ENCODE data around the gene TMEM39B.
"Not testable (repeated sequence)": the region's sequence is repeated elsewhere in the genome, so short reads cannot be mapped to it uniquely, and the experiment has no call there.

The TMEM39B gene

DNA sequence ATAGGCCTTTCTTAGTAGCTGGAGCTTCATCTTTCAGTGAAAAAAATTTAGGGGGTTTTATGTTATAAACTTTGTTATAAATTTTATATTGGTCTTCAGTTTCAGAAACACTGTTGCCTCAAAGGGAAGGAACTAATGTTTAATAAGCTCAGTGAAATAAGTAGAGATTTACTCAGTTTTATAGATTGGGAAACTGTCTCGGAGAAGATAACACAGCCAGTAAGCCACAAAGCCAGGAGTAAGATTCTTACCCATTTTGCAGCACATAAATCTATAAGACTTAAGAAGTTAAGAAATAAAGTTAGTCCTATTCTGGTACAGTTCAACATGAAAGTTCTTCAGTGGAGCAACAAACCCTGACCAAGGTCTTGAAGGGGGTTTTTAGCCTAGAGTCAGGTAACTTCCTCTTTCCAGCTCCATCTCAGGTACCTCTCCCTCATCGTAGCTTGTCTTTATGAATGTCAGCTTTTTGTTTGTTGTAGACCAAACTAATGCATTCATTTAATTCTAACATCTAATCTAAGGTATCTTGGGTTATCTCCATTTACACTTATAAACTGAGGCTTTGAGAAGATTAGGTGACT, 38.4 kb downstream of the TMEM39B start:
- in situ Hi-C loops (cut with MboI; ENCODE audit: low sequenced_read_pairs) = no loop called here

DNA sequence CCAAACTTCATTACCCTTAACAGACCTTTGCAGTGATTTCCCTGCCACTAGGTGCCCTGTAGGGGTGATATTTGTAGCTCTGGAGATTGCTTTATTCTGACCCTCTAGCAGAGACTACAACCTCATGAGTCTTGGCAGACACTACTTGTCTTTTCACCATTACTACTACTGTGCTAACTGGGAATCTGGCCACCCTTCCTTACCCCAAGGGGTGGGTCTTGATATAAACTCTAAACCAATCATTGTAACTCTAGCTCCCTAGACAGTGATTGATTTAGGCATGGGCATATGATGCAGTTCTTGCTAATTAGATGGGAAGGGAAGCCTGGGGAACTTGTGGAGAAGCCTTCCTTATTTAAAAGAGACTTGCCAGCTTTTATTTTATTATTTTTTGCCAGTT, 39.0 kb downstream of the TMEM39B start:
- in situ Hi-C loops (cut with MboI; ENCODE audit: low sequenced_read_pairs) = no loop called here

GRCh38 chr1:32112806-32113375, 40.2 kb downstream of the TMEM39B start:
- in situ Hi-C loops (cut with MboI; ENCODE audit: low sequenced_read_pairs) = no loop called here

GRCh38 chr1:32113436-32113835, 40.7 kb downstream of the TMEM39B start:
- in situ Hi-C loops (cut with MboI; ENCODE audit: low sequenced_read_pairs) = not testable (repeated sequence)

GRCh38 chr1:32114420-32114819, 41.7 kb downstream of the TMEM39B start:
- in situ Hi-C loops (cut with MboI; ENCODE audit: low sequenced_read_pairs) = no loop called here

GRCh38 chr1:32115496-32115895, 42.8 kb downstream of the TMEM39B start:
- in situ Hi-C loops (cut with MboI; ENCODE audit: low sequenced_read_pairs) = no loop called here

- in situ Hi-C loops (cut with MboI; ENCODE audit: low sequenced_read_pairs) = no loop called here
These were observed 43.8 kb downstream of the TMEM39B start for GRCh38 chr1:32116531-32116930.

DNA sequence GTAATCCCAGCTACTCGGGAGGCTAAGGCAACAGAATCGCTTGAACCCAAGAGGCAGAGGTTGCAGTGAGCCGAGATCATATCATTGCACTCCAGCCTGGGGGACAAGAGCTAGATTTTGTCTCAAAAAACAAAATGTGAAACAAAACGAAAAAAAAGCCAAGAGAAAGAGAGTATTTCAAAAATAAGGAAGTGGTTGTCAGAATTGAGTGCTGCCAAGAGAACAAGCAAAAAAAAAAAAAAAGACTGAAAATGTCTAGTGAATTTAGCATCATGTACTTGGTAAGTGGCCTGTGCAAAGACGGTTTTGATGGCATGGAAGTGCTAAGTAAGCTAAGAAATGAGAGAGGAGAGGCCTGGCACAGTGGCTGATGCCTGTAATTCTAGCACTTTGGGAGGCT, 49.4 kb downstream of the TMEM39B start:
- in situ Hi-C loops (cut with MboI; ENCODE audit: low sequenced_read_pairs) = no loop called here

DNA sequence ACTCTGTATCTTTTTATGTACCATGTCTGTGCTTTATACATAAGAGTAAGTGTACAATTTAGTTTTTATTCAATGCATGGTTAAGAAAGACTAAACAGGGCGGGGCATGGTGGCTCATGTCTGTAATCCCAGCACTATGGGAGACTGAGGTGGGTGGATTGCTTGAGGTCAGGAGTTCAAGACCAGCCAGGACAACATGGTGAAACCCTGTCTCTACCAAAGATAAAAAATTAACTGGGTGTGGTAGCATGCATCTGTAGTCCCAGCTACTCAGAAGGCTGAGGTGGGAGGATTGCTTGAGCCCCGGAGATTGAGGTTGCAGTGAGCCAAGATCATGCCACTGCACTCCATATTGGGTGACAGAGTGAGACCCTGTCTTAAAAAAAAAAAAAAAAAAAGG, 50.6 kb downstream of the TMEM39B start:
- in situ Hi-C loops (cut with MboI; ENCODE audit: low sequenced_read_pairs) = not testable (repeated sequence)

GRCh38 chr1:32125313-32125712, 52.6 kb downstream of the TMEM39B start:
- in situ Hi-C loops (cut with MboI; ENCODE audit: low sequenced_read_pairs) = no loop called here

DNA sequence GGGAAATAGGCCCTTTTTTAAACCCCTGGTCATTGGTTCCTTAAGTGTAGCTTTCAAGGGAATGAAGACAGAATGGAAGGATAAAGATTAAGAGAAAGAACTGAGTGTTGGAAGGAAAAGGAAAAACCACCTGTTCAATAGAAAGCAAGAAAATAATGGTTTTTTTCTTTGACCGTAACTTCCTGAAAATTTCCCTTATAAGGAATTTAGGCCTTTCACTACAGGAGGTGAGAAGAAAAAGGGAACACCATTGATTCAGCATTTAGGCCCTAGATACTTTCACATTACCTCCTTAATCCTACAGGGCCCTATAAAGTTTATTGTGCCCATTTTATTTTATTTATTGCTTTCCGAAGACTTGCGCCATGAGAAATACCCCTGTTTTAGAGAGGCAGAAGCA, 54.0 kb downstream of the TMEM39B start:
- in situ Hi-C loops (cut with MboI; ENCODE audit: low sequenced_read_pairs) = no loop called here

DNA sequence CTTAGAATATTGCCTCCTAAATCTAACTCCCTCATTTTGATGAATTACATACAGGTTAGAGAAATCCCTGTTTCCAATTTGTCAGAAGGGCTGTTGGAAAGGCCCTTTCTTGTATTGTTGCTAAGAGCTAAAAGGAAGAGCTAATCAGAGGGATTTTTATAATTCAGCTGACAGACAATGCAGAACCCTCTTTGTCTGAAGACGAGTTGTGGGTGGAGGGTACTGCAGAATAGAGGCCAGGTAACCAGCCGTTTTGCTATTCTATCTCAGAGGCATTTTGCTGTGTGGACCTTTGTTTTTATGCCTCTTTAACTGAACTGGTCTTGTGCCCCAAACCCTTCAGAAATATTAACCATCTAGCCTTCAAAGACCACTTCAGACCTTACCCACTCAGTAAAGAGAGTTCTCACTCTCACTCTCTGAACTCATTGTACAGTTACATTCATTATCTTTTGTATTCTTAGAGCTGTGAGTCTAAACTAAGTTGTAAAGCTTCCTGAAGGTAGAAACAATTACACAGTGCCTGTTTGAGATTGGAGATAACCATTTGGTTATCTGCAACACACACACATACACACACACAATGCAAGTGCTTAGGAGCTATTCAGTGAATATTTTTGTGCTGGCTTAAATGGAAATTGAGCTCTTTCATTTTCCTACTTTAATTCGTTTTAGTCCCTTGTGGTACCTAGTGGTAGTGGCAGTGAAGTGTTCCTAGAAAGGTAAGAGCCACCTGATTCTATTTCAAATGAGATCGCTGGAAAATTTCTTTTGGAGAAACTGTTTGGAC, 54.9 kb downstream of the TMEM39B start:
- in situ Hi-C loops (cut with MboI; ENCODE audit: low sequenced_read_pairs) = no loop called here

DNA sequence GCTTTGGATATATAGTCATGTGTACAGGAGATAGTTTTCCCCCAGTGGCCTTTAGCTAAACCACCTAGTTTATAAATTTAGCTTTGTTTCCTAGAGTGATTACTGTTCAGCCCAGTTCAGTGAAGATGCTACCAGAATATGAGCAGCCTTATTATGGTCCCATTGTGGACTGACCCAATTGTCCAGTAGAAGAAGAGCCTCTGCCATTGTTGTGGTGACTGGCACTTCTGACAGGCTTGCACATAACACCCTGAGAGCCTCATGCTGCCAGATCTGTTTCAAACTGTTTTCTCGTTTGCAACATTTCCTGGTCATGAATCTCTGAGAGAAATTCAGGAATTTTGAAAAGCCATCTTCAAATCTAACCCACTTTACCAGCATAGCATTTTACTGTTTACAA, 55.7 kb downstream of the TMEM39B start:
- in situ Hi-C loops (cut with MboI; ENCODE audit: low sequenced_read_pairs) = no loop called here

DNA sequence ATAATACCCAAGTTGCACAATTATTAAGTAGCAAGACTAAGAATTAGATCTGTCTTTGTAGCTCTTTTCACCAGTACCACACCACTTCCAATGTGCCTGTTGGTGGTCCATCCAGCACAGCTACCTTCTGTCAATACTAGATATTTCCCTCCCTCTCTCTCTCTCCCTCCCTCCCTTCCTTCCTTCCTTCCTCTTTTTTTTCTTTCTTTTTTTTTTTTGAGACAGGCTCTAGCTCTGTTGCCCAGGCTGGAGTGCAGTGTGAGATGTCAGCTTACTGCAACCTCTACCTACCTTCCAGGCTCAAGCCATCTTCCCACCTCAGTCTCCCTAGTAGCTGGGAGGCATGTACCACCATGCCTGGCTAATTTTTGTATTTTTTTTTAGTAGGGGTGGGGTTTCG, 56.2 kb downstream of the TMEM39B start:
- in situ Hi-C loops (cut with MboI; ENCODE audit: low sequenced_read_pairs) = no loop called here

DNA sequence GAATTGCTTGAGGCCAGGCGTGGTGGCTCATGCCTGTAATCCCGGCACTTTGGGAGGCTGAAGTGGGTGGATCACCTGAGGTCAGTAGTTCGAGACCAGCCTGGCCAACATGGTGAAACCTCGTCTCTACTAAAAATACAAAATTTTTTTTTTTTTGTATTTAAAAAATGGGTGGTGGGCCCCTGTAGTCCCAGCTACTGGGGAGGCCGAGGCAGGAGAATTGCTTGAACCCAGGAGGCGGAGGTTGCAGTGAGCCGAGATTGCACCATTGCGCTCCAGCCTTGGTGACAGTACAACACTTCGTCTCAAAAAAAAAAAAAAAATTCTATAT, 61.2 kb downstream of the TMEM39B start:
- in situ Hi-C loops (cut with MboI; ENCODE audit: low sequenced_read_pairs) = not testable (repeated sequence)

GRCh38 chr1:32137111-32137510, 64.4 kb downstream of the TMEM39B start:
- in situ Hi-C loops (cut with MboI; ENCODE audit: low sequenced_read_pairs) = no loop called here

DNA sequence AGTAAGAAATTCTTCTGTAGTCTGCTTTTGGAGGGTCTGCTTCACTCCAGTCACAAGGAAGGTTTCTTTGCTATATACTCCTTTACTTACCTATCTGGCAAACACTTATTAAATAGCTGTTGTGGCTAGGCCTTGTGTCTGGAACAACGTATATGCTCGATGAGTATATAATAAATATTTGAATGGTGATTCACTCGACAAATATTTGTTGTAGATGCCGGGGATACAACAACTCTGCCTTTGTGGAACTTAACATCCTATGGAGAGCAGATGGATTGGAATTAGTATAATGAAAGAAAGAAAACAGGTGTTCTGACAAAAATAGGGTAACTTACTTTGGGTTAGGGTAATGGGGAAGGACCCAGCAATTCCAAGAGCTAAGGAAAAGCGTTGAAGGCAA, 66.2 kb downstream of the TMEM39B start:
- in situ Hi-C loops (cut with MboI; ENCODE audit: low sequenced_read_pairs) = no loop called here

DNA sequence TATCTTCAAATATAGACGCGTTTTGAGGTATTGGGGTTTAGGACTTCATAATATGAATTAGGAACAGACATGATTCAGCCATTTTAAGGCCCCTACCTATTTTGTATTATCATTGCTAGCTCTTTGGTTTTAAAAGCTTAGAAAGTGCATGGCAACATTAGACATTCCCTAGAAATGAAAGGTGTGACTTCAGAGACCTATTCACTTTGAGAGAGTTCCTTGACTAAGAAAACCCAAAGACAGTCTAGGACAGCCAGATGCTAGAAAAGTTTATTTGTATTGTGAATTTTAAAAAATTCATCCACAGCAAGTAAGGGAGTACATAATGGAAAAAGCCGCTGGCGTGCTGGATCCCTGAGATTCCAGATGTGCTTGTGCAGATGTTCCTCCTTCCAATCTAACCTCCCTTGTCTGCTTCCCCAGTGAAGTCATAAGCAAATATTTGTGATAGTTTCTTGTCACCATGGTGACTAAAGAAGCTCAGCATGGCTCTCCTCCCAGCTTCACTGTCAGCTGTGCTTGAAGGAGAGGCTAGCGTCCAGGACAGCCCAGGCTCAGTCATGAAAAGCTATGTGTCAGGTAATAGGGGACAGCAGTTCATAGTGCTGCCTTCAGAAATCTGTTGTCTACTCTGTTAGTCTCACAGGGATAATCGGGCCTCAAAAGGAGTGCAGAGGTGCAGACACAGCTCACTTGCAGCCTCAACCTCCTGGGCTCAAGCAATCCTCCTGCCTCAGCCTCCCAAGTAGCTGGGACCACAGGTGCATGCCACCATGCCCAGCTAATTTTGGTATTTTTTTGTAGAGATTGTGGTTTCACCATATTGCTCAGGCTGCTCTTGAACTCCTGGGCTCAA, 69.9 kb downstream of the TMEM39B start:
- in situ Hi-C loops (cut with MboI; ENCODE audit: low sequenced_read_pairs) = no loop called here

- in situ Hi-C loops (cut with MboI; ENCODE audit: low sequenced_read_pairs) = not testable (repeated sequence)
These were observed 70.6 kb downstream of the TMEM39B start for GRCh38 chr1:32143302-32143695.

- in situ Hi-C loops (cut with MboI; ENCODE audit: low sequenced_read_pairs) = no loop called here
These were observed 71.3 kb downstream of the TMEM39B start for GRCh38 chr1:32144033-32144432.

GRCh38 chr1:32147799-32148198, 75.1 kb downstream of the TMEM39B start:
- in situ Hi-C loops (cut with MboI; ENCODE audit: low sequenced_read_pairs) = not testable (repeated sequence)

GRCh38 chr1:32150847-32151246, 78.1 kb downstream of the TMEM39B start:
- in situ Hi-C loops (cut with MboI; ENCODE audit: low sequenced_read_pairs) = no loop called here

Data from HL-60/S4 treated with phorbol 12-myristate 13-acetate at 8.2 ng/mL for 4 days and 3 days (cell line).